Neuron (in vitro differentiated cells): Measurements from ENCODE around the gene KCNC3.

Source experiments
- H2AFZ ChIP-seq: one replicate; pipeline ENCODE4 v1.6.1; 2013; ENCODE audit warnings: low read depth, mild to moderate bottlenecking, inconsistent platforms, low read length, moderate library complexity
- H3K27me3 ChIP-seq: one replicate; pipeline ENCODE4 v1.6.1; 2013; ENCODE audit warnings: low read length; ENCODE audit not compliant: insufficient read depth
- H3K36me3 ChIP-seq: one replicate; pipeline ENCODE4 v1.6.1; 2013; ENCODE audit warnings: low read length; ENCODE audit not compliant: insufficient read depth
- H3K4me1 ChIP-seq: one replicate; pipeline ENCODE4 v1.6.1; 2013; ENCODE audit warnings: low read length; ENCODE audit not compliant: insufficient read depth
- H3K4me3 ChIP-seq: 2 replicates; pipeline ENCODE4 v1.5.1; 2013; ENCODE audit warnings: mild to moderate bottlenecking, low read length, moderate library complexity
- H3K9me3 ChIP-seq: one replicate; pipeline ENCODE4 v1.6.1; 2013; ENCODE audit warnings: low read length

KCNC3 gene

DNA sequence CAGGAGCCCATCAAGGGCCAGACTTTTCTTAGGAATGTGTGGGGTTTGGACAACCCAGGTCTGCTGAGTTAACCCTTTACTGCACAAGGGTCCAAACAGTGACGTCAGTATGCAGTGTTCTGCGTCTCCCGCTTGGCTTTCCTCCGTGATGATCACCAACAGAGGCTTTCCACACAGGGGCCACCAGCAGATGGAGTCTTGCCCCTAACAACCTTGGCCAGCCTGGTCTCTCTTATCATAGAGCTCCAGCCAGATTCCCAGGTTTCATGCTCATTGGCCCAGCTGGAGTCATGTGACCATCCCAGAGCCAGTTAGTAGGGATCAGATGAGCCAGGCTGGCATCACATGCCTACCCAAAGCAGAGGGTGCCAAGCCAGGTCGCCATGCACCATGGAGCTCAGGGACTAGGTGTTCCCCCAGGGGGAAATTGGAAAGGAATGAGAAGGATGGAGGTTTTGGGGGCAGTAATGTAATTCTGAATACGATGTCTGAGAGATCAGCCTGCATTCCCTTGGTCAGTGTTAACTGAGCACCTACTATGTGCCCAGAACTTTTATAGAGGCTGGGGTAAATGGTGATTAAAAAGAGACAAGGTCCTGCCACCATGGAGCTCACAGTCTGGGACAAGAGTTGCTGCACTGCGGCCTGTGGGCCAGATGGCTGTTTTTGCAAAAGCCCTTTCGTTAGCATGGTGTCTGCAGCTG is 64.5 kb downstream of the KCNC3 start:
- Histone ChIP-seq H3K27me3 (peaks cover 6% of the 10 kb centered on the region), H3K9me3 (no peaks in the 10 kb centered on the region), H3K4me3 (no peak overlapping the region), H2AFZ (no peak overlapping the region), H3K4me1 (no peaks in the 10 kb centered on the region), H3K36me3 (no peaks in the 10 kb centered on the region)

DNA sequence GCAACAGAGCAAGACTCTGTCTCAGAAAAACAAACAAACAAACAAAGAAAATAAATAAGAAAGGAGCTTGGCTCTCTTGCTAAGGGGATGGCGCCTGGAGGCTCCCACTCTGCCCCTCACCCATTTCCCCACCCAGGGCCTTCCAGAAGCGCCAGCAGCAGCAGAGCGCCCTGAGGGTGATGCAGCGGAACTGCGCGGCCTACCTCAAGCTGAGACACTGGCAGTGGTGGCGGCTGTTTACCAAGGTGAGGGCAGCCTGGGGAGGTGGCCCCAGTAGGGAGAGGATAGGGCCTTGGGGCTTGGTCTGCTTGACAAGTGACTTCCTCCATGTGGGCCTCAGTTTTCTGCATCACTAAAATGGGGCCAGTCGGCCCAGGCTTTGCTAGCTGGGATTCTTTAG is 66.0 kb downstream of the KCNC3 start:
- Histone ChIP-seq H3K9me3 (no peaks in the 10 kb centered on the region), H3K27me3 (peaks cover 6% of the 10 kb centered on the region), H3K36me3 (no peaks in the 10 kb centered on the region), H2AFZ (no peak overlapping the region), H3K4me1 (no peaks in the 10 kb centered on the region), H3K4me3 (no peak overlapping the region)
